HepG2 (cell line): ENCODE measurements around the gene GTF3A. TPM values are rescaled to one million over a fixed set of nuclear protein-coding genes. Genes with fewer than 3 reads are reported as not detected.

Experiments
- ADNP ChIP-seq: sonication (generic); formaldehyde crosslinking; IDR thresholded peaks from 2 replicates; pipeline ENCODE4 v1.4.0; 2020; ENCODE audit warnings: missing genetic modification reagents
- ATF7-NPFF ChIP-seq: sonication (generic); formaldehyde crosslinking; IDR thresholded peaks from 2 replicates; pipeline ENCODE4 v1.8.1; 2023; ENCODE audit warnings: mild to moderate bottlenecking, low read depth, missing genetic modification reagents, moderate library complexity
- CHCHD3 ChIP-seq: sonication (generic); formaldehyde crosslinking; IDR thresholded peaks from 2 replicates; pipeline ENCODE4 v1.8.0; 2022; ENCODE audit warnings: mild to moderate bottlenecking, missing genetic modification reagents, moderate library complexity
- HMGA1 ChIP-seq: sonication (generic); formaldehyde crosslinking; conservative IDR thresholded peaks from 2 replicates; pipeline ENCODE4 v1.4.0; 2020; ENCODE audit warnings: missing genetic modification reagents
- KLF16 ChIP-seq, 2 experiments: sonication (generic) in 1 of 2; formaldehyde crosslinking in 1 of 2; IDR thresholded peaks; 2 replicates each; pipeline versions ENCODE4 v1.6.1 to v1.8.0; 2016 to 2023; ENCODE audit warnings: missing genetic modification reagents in 2 of 2, missing compliant biosample characterization in 1 of 2
- NFIB ChIP-seq: sonication (generic); formaldehyde crosslinking; IDR thresholded peaks from 2 replicates; pipeline ENCODE4 v1.9.0; 2021; ENCODE audit warnings: missing genetic modification reagents, mild to moderate bottlenecking, borderline replicate concordance
- PAWR ChIP-seq: sonication (generic); formaldehyde crosslinking; IDR thresholded peaks from 2 replicates; pipeline ENCODE4 v1.4.0; 2020; ENCODE audit warnings: missing genetic modification reagents, mild to moderate bottlenecking, borderline replicate concordance
- POLR2A ChIP-seq, 2 experiments: IDR thresholded peaks; 2 replicates each; pipeline ENCODE4 v1.6.1; 2011; ENCODE audit warnings: low read depth in 2 of 2, low read length in 2 of 2, mild to moderate bottlenecking in 1 of 2, moderate library complexity in 1 of 2; ENCODE audit not compliant: insufficient read depth in 1 of 2
- SMC3 ChIP-seq: IDR thresholded peaks from 2 replicates; pipeline ENCODE4 v1.6.1; 2011; ENCODE audit warnings: low read length, improper control_type of control experiment
- TCF7 ChIP-seq: sonication (generic); IDR thresholded peaks from 2 replicates; pipeline ENCODE4 v1.6.1; 2016; ENCODE audit warnings: antibody characterized with exemption, low read depth
- ZBTB7A ChIP-seq: sonication (generic); formaldehyde crosslinking; IDR thresholded peaks from 2 replicates; pipeline ENCODE4 v1.8.0; 2022; ENCODE audit warnings: mild to moderate bottlenecking, missing genetic modification reagents
- ZNF124 ChIP-seq: sonication (generic); formaldehyde crosslinking; IDR thresholded peaks from 2 replicates; pipeline ENCODE4 v1.4.0; 2020; ENCODE audit warnings: missing genetic modification reagents
- ZNF577 ChIP-seq: sonication (generic); formaldehyde crosslinking; IDR thresholded peaks from 2 replicates; pipeline ENCODE4 v1.4.0; 2020; ENCODE audit warnings: mild to moderate bottlenecking, low read depth, missing genetic modification reagents, borderline replicate concordance
- ZNF589 ChIP-seq: sonication (generic); formaldehyde crosslinking; conservative IDR thresholded peaks from 2 replicates; pipeline ENCODE4 v1.8.0; 2022; ENCODE audit warnings: mild to moderate bottlenecking, moderate library complexity, missing genetic modification reagents
- ZNF749 ChIP-seq: sonication (generic); formaldehyde crosslinking; IDR thresholded peaks from 2 replicates; pipeline ENCODE4 v1.8.0; 2022; ENCODE audit warnings: mild to moderate bottlenecking, missing genetic modification reagents, moderate library complexity, borderline replicate concordance
- ZNF883 ChIP-seq: sonication (generic); formaldehyde crosslinking; IDR thresholded peaks from 2 replicates; pipeline ENCODE4 v1.5.1; 2020; ENCODE audit warnings: mild to moderate bottlenecking, missing genetic modification reagents; ENCODE audit errors: not compliant biosample characterization
- polyA plus RNA-seq, 8 experiments: library from polyadenylated mRNA; depleted of rRNA in 3 of 8; stranded (reverse) in 7 of 8; unstranded in 1 of 8; fragments of >200 nt; fragmentation: Illumina TruSeq in 4 of 8; extraction: Trizol in 4 of 8; gene quantifications; 2 replicates each; pipeline versions ENCODE4 v1.2.1 to v1.2.3, GENCODE V29; 2011 to 2016; ENCODE audit warnings: low read depth in 4 of 8, missing spikeins in 1 of 8, mixed read lengths in 1 of 8; ENCODE audit not compliant: insufficient read depth in 1 of 8
- total RNA-seq, 5 experiments: library from RNA; depleted of rRNA; stranded (reverse); fragments of >200 nt; fragmentation: Illumina TruSeq; extraction: Trizol; gene quantifications; 2 replicates each; pipeline ENCODE4 v1.2.3, GENCODE V29; 2016; ENCODE audit warnings: low read depth in 1 of 5
- TF ChIP-seq, protein P1 (sequence below): sonication (generic); formaldehyde crosslinking; IDR thresholded peaks from 2 replicates; pipeline ENCODE4 v1.4.0; 2020; ENCODE audit warnings: mild to moderate bottlenecking, missing genetic modification reagents
- TF ChIP-seq, protein P2 (sequence below): IDR thresholded peaks from 2 replicates; pipeline ENCODE4 v1.6.1; 2018; ENCODE audit warnings: missing genetic modification reagents, mild to moderate bottlenecking, missing compliant biosample characterization
- TF ChIP-seq, protein P3 (sequence below): fragments of 450-650 bp; IDR thresholded peaks from 2 replicates; pipeline ENCODE4 v1.6.1; 2017
- TF ChIP-seq, protein P4 (sequence below): sonication (generic); formaldehyde crosslinking; IDR thresholded peaks from 2 replicates; pipeline ENCODE4 v1.8.0; 2022; ENCODE audit warnings: mild to moderate bottlenecking, missing genetic modification reagents, moderate library complexity
- TF ChIP-seq, protein P5 (sequence below): sonication (generic); formaldehyde crosslinking; IDR thresholded peaks from 2 replicates; pipeline ENCODE4 v1.5.1; 2020; ENCODE audit warnings: missing genetic modification reagents, mild to moderate bottlenecking, borderline replicate concordance
- TF ChIP-seq, protein P6 (sequence below): sonication (generic); formaldehyde crosslinking; IDR thresholded peaks from 2 replicates; pipeline ENCODE4 v1.8.0; 2022; ENCODE audit warnings: missing genetic modification reagents, mild to moderate bottlenecking, inconsistent platforms, borderline replicate concordance

GTF3A gene
- total and polyA plus RNA-seq, 2 of the 13 experiments (the other 11 are each of a cell fraction or from before 2014, with no cell fraction given) = 42.1 to 176 TPM

DNA sequence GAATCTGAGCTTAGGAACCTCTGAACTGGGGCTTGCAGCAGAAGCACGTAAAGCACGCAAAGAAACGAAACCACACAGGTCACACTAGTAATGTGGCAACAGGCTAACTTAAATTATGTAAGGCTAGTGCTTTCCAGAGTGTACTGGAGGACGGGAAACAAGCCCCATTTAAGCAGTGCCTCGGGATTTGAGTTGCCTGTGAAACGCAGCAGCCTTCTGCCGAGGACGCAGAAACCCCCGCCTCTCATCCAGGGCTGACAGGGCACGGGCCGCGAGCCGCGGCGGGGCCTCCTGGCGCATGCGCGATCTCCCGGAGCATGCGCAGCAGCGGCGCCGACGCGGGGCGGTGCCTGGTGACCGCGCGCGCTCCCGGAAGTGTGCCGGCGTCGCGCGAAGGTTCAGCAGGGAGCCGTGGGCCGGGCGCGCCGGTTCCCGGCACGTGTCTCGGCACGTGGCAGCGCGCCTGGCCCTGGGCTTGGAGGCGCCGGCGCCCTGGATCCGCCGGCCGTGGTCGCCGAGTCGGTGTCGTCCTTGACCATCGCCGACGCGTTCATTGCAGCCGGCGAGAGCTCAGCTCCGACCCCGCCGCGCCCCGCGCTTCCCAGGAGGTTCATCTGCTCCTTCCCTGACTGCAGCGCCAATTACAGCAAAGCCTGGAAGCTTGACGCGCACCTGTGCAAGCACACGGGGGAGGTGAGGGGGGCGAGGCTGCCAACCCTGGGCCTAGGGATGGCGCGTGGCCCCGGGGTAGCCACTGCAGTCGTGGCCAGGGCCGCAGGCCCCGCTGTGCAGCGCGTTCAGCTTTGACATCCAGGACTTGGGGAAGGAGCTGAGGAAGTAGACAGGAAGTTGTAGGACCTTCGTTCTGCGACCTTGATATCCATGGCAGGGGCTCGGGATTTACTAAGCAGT is at the start of gene GTF3A (continued):
- TF ChIP-seq ZNF589 (CRISPR knock-in tag) (no peak; the same call in 1 of the 2 replicates), ZNF883 (peak; percentile 99), ZBTB7A (CRISPR knock-in tag) (no peak), NFIB (0 out of 2 replicates have a peak, but pooled peaks have one; percentile 4), ZNF124 (CRISPR knock-in tag) (peak; percentile 49; the same call in 1 of the 2 replicates), KLF16 (CRISPR knock-in tag; IDR thresholded peaks at IDR 0.05) (peak in 1 of 2 experiments; percentile 46; a peak in 1 of 4 replicates), ZNF749 (peak; percentile 89; the same call in 1 of the 2 replicates), CHCHD3 (CRISPR knock-in tag) (peak; percentile 98), TCF7 (no peak), ADNP (CRISPR knock-in tag) (no peak), HMGA1 (CRISPR knock-in tag) (no peak), SMC3 (no peak), ATF7-NPFF (CRISPR knock-in tag) (peak; percentile 99), POLR2A (IDR thresholded peaks at IDR 0.05; ENCODE audit: insufficient read depth in 1 of 2, low read depth in 2 of 2, low read length in 2 of 2) (peak; percentile 67 to 88; a peak in 3 of 4 replicates), ZNF577 (CRISPR knock-in tag) (no peak), PAWR (CRISPR knock-in tag) (no peak)
- TF ChIP-seq, protein P1, sequence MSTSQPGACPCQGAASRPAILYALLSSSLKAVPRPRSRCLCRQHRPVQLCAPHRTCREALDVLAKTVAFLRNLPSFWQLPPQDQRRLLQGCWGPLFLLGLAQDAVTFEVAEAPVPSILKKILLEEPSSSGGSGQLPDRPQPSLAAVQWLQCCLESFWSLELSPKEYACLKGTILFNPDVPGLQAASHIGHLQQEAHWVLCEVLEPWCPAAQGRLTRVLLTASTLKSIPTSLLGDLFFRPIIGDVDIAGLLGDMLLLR = peak; percentile 100
- TF ChIP-seq, protein P2, sequence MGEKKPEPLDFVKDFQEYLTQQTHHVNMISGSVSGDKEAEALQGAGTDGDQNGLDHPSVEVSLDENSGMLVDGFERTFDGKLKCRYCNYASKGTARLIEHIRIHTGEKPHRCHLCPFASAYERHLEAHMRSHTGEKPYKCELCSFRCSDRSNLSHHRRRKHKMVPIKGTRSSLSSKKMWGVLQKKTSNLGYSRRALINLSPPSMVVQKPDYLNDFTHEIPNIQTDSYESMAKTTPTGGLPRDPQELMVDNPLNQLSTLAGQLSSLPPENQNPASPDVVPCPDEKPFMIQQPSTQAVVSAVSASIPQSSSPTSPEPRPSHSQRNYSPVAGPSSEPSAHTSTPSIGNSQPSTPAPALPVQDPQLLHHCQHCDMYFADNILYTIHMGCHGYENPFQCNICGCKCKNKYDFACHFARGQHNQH (CRISPR knock-in tag) = peak; percentile 49; the same call in 1 of the 2 replicates
- TF ChIP-seq, protein P3, sequence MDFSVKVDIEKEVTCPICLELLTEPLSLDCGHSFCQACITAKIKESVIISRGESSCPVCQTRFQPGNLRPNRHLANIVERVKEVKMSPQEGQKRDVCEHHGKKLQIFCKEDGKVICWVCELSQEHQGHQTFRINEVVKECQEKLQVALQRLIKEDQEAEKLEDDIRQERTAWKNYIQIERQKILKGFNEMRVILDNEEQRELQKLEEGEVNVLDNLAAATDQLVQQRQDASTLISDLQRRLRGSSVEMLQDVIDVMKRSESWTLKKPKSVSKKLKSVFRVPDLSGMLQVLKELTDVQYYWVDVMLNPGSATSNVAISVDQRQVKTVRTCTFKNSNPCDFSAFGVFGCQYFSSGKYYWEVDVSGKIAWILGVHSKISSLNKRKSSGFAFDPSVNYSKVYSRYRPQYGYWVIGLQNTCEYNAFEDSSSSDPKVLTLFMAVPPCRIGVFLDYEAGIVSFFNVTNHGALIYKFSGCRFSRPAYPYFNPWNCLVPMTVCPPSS = no peak
- TF ChIP-seq, protein P4, sequence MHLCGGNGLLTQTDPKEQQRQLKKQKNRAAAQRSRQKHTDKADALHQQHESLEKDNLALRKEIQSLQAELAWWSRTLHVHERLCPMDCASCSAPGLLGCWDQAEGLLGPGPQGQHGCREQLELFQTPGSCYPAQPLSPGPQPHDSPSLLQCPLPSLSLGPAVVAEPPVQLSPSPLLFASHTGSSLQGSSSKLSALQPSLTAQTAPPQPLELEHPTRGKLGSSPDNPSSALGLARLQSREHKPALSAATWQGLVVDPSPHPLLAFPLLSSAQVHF (CRISPR knock-in tag) = peak; percentile 87
- TF ChIP-seq, protein P5, sequence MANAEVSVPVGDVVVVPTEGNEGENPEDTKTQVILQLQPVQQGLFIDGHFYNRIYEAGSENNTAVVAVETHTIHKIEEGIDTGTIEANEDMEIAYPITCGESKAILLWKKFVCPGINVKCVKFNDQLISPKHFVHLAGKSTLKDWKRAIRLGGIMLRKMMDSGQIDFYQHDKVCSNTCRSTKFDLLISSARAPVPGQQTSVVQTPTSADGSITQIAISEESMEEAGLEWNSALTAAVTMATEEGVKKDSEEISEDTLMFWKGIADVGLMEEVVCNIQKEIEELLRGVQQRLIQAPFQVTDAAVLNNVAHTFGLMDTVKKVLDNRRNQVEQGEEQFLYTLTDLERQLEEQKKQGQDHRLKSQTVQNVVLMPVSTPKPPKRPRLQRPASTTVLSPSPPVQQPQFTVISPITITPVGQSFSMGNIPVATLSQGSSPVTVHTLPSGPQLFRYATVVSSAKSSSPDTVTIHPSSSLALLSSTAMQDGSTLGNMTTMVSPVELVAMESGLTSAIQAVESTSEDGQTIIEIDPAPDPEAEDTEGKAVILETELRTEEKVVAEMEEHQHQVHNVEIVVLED (CRISPR knock-in tag) = peak; percentile 42
- TF ChIP-seq, protein P6, sequence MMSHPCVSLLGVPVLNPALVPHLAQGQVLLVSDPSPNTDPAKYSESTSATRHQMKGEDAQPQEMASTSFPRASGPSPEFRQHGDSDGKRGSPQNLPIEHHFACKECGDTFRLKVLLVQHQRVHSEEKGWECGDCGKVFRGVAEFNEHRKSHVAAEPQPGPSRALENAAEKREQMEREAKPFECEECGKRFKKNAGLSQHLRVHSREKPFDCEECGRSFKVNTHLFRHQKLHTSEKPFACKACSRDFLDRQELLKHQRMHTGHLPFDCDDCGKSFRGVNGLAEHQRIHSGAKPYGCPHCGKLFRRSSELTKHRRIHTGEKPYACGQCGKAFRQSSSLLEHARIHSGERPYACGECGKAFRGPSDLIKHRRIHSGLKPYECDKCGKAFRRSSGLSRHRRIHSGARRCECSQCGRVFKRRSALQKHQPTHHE (CRISPR knock-in tag) = no peak; the same call in none of the 2 replicates
